Body of pancreas (tissue), 4 donors: Measurements from ENCODE around the gene CHMP4A.

ENCODE experiments used
- CTCF ChIP-seq, 7 experiments: fragments of 450-650 bp in 4 of 7; fragments of 200-600 bp in 3 of 7; sonication (generic) in 3 of 7; IDR thresholded peaks; one replicate each; pipeline ENCODE4 v1.5.1; 2016 to 2019; ENCODE audit warnings: antibody characterized with exemption in 7 of 7
- POLR2A ChIP-seq, 3 donors: fragments of 450-650 bp; IDR thresholded peaks; one replicate each; pipeline ENCODE4 v1.6.1; 2016; ENCODE audit warnings: antibody characterized with exemption in 3 of 3, mild to moderate bottlenecking in 2 of 3

DNA sequence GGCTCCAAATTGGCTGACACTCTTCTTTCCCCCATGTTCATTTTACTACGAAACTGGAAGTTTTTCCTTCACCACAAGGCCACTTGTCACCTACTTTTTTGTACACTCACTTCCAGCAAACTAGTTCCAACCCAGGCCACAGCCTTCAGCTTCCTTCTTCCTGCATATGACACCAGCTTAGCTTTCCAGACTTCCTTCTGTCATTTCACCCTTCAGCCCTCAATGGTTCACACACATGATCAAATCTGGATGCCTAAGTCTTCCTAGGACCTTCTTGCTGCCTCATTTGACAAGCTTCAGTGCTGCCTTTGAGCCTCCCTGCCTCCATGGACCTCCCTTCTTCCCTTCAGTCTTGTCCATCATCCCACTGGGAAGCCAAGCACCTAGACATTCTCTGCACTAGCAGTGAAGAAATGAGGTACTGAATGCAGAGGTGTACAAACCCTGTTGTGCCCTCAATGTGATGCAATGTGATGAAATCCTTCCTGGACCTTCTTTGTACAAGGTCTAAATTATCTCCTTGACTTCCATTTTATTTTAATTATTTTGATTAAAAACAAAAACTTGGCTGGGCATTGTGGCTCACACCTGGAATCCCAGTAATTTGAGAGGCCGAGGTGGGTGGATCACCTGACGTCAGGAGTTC lies 45.7 kb downstream of the CHMP4A start:
- TF ChIP-seq CTCF (IDR thresholded peaks at IDR 0.05) (no peak), POLR2A (IDR thresholded peaks at IDR 0.05) (no peak)
